Smooth muscle cell (in vitro differentiated cells): ENCODE results near the gene YPEL1. TPM values are rescaled to one million over a fixed set of nuclear protein-coding genes. Genes with fewer than 3 reads are reported as not detected.

Experiments
- DNase-seq: peaks from one replicate; lab custom pipeline; 2025; ENCODE audit not compliant: unreplicated experiment; lab: John Stamatoyannopoulos, UW
- H2AFZ ChIP-seq: fragments of 200-600 bp; sonication (generic); 2 replicates; pipeline ENCODE4 v1.6.0; 2016; ENCODE audit warnings: antibody characterized with exemption, low read depth, mild to moderate bottlenecking
- H3F3A ChIP-seq: fragments of 200-600 bp; sonication (generic); 2 replicates; pipeline ENCODE4 v1.6.0; 2017; ENCODE audit warnings: antibody characterized with exemption, low read depth
- H3K27ac ChIP-seq: fragments of 200-600 bp; sonication (generic); 2 replicates; pipeline ENCODE4 v1.5.1; 2016; ENCODE audit warnings: low read depth, mild to moderate bottlenecking
- H3K27me3 ChIP-seq: fragments of 200-600 bp; sonication (generic); 2 replicates; pipeline ENCODE4 v1.6.1; 2016; ENCODE audit warnings: low read depth, mild to moderate bottlenecking
- H3K36me3 ChIP-seq: fragments of 200-600 bp; sonication (generic); 2 replicates; pipeline ENCODE4 v1.5.1; 2016; ENCODE audit warnings: low read depth
- H3K4me1 ChIP-seq: fragments of 200-600 bp; sonication (generic); 2 replicates; pipeline ENCODE4 v1.5.1; 2016; ENCODE audit warnings: low read depth
- H3K4me2 ChIP-seq: fragments of 200-600 bp; sonication (generic); 2 replicates; pipeline ENCODE4 v1.6.0; 2016; ENCODE audit warnings: mild to moderate bottlenecking
- H3K4me3 ChIP-seq: fragments of 200-600 bp; sonication (generic); 2 replicates; pipeline ENCODE4 v1.5.1; 2016; ENCODE audit warnings: mild to moderate bottlenecking
- H3K79me2 ChIP-seq: fragments of 200-600 bp; sonication (generic); 2 replicates; pipeline ENCODE4 v1.6.0; 2016; ENCODE audit warnings: low read depth, mild to moderate bottlenecking
- H3K9ac ChIP-seq: fragments of 200-600 bp; sonication (generic); 2 replicates; pipeline ENCODE4 v1.6.0; 2016; ENCODE audit warnings: low read depth
- H3K9me3 ChIP-seq: fragments of 200-600 bp; sonication (generic); replicated peaks from 2 replicates; pipeline ENCODE4 v1.5.1; 2016; ENCODE audit warnings: low read depth
- H4K20me1 ChIP-seq: fragments of 200-600 bp; sonication (generic); 2 replicates; pipeline ENCODE4 v1.6.0; 2016; ENCODE audit warnings: low read depth
- CTCF ChIP-seq: fragments of 200-600 bp; sonication (generic); IDR thresholded peaks from 2 replicates; pipeline ENCODE4 v1.5.1; 2017; ENCODE audit warnings: borderline replicate concordance, mild to moderate bottlenecking, antibody characterized with exemption; ENCODE audit not compliant: insufficient read depth, poor library complexity, severe bottlenecking
- WGBS: methylation state at CpG from one replicate; pipeline ENCODE4 v1.1.7; 2016; ENCODE audit warnings: low lambda C conversion rate; 5-methylcytosine and 5-hydroxymethylcytosine counted together
- polyA plus RNA-seq: library from polyadenylated mRNA; unstranded; fragments of >200 nt; fragmentation: Nextera tagmentation; extraction: Ambion mirVana; gene quantifications from 2 replicates; pipeline ENCODE4 v1.2.1, GENCODE V29; 2016
- total RNA-seq: library from RNA; depleted of rRNA; stranded (reverse); fragments of >200 nt; gene quantifications from 2 replicates; pipeline ENCODE4 v1.2.3, GENCODE V29; 2014

The YPEL1 gene
- total and polyA plus RNA-seq, 2 experiments from 2014 or later, result 1.8 to 4.1 TPM

GRCh38 chr22:21709688-21710087, 25.9 kb downstream of the YPEL1 start:
- Histone ChIP-seq H3F3A (no peaks in the 10 kb centered on the region), H3K4me3 (no peak overlapping the region), H3K79me2 (no peaks in the 10 kb centered on the region), H3K4me2 (no peak overlapping the region), H3K36me3 (no peaks in the 10 kb centered on the region), H3K27ac (no peak overlapping the region), H3K9ac (no peak overlapping the region), H2AFZ (no peak overlapping the region), H3K9me3 (no peaks in the 10 kb centered on the region), H3K4me1 (no peaks in the 10 kb centered on the region), H4K20me1 (no peaks in the 10 kb centered on the region), H3K27me3 (no peaks in the 10 kb centered on the region)
- DNase-seq, result no peak
- WGBS, result 91% methylated on average over 8 of the region's 8 CpGs
- TF ChIP-seq CTCF, result no peak

GRCh38 chr22:21708960-21709359, 26.6 kb downstream of the YPEL1 start:
- Histone ChIP-seq H3K4me3 (no peak overlapping the region), H3K36me3 (no peaks in the 10 kb centered on the region), H3K27ac (no peak overlapping the region), H3K27me3 (no peaks in the 10 kb centered on the region), H4K20me1 (no peaks in the 10 kb centered on the region), H3F3A (no peaks in the 10 kb centered on the region), H3K9ac (no peak overlapping the region), H3K9me3 (no peaks in the 10 kb centered on the region), H3K79me2 (no peaks in the 10 kb centered on the region), H3K4me1 (no peaks in the 10 kb centered on the region), H2AFZ (no peak overlapping the region), H3K4me2 (no peak overlapping the region)
- 84% methylated on average over 6 of the region's 6 CpGs for WGBS
- no peak for TF ChIP-seq CTCF
- no peak for DNase-seq

- Histone ChIP-seq H3K9me3 (no peaks in the 10 kb centered on the region), H3K79me2 (no peaks in the 10 kb centered on the region), H2AFZ (no peak overlapping the region), H3K36me3 (no peaks in the 10 kb centered on the region), H4K20me1 (no peaks in the 10 kb centered on the region), H3F3A (no peaks in the 10 kb centered on the region), H3K4me3 (no peak overlapping the region), H3K27ac (no peak overlapping the region), H3K4me1 (no peaks in the 10 kb centered on the region), H3K9ac (no peak overlapping the region), H3K27me3 (no peaks in the 10 kb centered on the region), H3K4me2 (no peak overlapping the region)
- no peak for TF ChIP-seq CTCF
- WGBS, result 46% methylated on average over 3 of the region's 3 CpGs
- DNase-seq, result no peak
Observed at GRCh38 chr22:21707677-21708076, 27.9 kb downstream of the YPEL1 start.

GRCh38 chr22:21703684-21704316, 31.8 kb downstream of the YPEL1 start:
- Histone ChIP-seq H3K27me3 (no peaks in the 10 kb centered on the region), H3K4me1 (no peaks in the 10 kb centered on the region), H3K9ac (no peak overlapping the region), H3K79me2 (no peaks in the 10 kb centered on the region), H3K4me3 (no peak overlapping the region), H3K9me3 (no peaks in the 10 kb centered on the region), H3F3A (no peaks in the 10 kb centered on the region), H3K36me3 (no peaks in the 10 kb centered on the region), H4K20me1 (no peaks in the 10 kb centered on the region), H3K27ac (no peak overlapping the region), H2AFZ (no peak overlapping the region), H3K4me2 (no peak overlapping the region)
- no peak for DNase-seq
- 93% methylated on average over 31 of the region's 31 CpGs for WGBS
- no peak for TF ChIP-seq CTCF
